HG02571 (cell line): ENCODE results near the gene KLHL3.
A peak's percentile ranks its signal among the peaks of the same experiment; 100 is the strongest.
"Not testable (repeated sequence)": the region's sequence is repeated elsewhere in the genome, so short reads cannot be mapped to it uniquely, and the experiment has no call there.

ENCODE experiments used
- ATAC-seq: cut with Tn5 transposase; IDR thresholded peaks from one replicate; pipeline ENCODE4 v1.9.1; 2021; ENCODE audit warnings: mild to moderate bottlenecking, moderate library complexity; ENCODE audit not compliant: unreplicated experiment

Gene KLHL3, protein sequence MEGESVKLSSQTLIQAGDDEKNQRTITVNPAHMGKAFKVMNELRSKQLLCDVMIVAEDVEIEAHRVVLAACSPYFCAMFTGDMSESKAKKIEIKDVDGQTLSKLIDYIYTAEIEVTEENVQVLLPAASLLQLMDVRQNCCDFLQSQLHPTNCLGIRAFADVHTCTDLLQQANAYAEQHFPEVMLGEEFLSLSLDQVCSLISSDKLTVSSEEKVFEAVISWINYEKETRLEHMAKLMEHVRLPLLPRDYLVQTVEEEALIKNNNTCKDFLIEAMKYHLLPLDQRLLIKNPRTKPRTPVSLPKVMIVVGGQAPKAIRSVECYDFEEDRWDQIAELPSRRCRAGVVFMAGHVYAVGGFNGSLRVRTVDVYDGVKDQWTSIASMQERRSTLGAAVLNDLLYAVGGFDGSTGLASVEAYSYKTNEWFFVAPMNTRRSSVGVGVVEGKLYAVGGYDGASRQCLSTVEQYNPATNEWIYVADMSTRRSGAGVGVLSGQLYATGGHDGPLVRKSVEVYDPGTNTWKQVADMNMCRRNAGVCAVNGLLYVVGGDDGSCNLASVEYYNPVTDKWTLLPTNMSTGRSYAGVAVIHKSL

DNA sequence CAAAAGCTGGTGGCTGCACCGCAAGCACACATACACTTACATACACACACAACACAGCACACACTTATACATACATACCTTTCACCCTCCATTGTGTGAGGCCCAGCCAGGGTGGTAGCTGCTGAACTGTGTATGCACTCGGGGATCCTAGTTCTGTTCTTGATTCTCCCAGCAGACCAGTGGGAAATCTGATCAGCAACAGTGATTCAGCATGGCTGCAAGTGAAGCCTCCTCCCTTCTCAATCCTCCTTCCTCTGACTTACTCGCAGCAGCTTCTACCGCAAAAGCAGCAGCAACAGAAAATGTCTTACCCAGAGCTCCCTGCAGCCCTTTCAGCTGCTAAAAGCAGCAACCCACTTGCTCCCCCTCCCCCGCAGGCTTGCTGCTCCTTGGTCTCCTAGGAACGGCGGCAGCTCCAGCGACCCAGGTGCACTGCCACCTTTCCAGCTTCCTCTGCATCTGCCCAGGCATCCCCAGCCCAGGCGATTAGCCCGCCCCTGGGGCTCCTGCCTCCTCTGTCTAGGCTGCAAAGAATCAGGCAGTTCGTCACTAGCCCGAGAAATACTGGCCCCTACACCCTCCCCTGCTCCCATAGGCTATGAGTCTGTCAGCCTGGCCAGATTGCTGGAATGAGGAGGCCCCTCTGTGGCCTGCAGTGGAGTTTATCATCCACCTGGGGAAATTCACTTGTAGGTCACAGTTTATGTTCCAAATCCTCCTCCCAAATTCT is at the start of gene KLHL3:
Gene KLHL3 (minus strand): TSS at position 535 of the 730 bp plus-strand sequence. CDS start 443 bp downstream, at position 92.
- ATAC-seq, result peak; percentile 41

DNA sequence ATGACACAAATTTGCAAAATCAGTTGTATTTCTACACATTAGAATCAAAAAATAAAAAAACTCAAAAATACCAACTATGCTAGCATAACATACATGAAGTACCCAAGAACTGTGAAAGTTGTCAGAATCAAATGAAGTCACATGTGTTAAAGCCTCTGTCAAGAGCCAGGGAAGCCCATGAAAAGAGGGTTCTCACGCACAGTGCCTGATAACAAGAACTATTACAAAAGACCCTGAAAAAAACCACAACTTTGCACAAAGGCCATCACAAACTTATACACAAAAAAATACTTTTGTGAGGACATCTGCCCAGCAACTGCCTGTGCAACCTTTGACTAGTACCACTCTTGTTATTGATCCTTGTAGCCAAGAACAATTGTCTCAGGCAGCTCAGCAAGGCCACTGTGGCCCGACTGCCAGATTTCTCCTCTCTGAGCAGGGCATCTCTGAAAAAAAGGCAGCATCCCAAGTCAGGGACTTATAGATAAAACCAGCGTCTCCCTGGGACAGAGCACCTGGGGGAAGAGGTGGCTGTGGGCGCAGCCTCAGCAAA is 47.2 kb upstream of the KLHL3 start:
- ATAC-seq, result no peak

DNA sequence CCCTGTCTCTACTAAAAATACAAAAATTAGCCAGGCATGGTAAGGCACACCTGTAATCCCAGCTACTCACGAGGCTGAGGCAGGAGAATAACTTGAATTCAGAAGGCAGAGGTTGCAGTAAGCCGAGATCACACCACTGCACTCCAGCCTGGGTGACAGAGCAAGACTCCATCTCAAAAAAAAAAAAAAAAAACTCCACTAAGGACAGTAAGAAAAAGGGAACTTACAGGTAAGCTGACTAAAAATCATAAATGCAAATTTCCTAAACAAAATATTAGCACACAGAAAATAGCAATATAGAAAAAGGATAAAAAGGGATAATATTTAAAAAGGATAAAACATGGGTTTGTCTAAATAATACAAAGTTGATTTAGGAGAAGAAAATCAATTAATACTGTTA is 46.2 kb upstream of the KLHL3 start:
- ATAC-seq, result no peak

DNA sequence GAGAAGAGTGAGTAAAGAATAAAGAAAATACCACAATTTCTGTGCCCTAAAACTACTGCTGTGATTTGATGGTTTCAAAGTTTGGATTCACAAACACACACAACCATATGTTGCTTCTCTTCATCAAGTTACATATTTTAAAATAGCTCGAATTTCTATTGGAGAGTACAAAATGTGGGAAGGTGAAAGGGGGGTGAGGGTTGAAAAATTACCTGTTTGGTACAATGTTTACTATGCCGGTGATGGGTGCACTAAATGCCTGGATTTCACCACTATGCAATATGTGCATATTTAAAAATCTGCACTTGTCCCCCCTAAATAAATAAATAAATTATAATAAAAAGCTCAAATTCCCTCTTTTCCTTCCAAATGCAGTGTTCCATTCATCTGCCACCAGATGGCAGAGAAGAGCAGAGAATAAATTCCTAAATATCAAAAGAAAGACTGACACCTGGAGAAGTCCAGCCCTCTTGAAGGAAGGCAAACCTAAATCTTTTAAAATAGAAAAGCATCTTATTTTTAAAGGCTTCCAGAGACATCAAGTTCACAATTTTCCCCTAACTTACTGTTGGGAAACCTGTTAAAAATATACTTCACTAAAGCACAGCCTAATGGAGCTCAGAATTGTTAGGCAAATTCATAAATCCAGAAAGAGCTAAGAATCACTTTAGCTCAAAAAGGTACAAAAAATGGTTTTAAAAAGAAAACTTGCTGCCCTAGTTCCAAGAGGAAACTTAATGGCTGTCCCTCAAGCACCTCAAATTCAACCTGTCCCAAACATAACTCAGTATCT is 43.1 kb upstream of the KLHL3 start:
- no peak for ATAC-seq

DNA sequence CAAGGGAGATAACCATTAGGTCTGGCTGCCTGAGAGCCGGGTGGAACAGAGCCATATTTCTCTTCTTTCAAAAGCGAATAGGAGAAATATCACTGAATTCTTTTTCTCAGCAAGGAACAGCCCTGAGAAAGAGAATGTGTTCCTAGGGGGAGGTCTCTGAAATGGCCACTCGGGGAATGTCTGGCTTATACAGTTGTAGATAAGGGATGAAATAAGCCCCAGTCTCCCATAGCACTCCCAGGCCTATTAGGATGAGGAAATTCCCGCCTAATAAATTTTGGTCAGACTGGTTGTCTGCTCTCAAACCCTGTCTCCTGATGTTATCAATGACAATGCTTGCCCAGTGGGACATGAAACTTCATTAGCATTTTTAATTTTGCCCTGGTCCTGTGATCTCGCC is 32.0 kb upstream of the KLHL3 start:
- ATAC-seq, result not testable (repeated sequence)

DNA sequence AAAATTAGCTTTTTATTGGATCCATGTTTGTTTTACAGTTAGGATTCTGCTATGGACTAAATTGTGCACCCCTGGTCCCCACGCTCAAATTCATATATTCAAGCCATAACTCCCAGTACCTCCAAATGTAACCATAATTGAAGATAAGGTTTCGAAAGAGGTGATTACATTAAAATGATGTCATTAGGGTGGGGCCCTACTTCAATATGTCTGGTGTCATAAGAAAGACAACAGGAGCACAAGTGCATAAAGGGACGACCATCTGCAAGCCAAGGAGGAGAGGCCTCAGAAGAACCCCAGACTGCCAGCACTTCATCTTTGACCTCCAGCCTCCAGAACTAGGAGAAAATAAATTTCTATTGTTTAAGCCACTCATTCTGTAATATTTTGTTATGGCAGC is 25.7 kb upstream of the KLHL3 start:
- ATAC-seq, result no peak

DNA sequence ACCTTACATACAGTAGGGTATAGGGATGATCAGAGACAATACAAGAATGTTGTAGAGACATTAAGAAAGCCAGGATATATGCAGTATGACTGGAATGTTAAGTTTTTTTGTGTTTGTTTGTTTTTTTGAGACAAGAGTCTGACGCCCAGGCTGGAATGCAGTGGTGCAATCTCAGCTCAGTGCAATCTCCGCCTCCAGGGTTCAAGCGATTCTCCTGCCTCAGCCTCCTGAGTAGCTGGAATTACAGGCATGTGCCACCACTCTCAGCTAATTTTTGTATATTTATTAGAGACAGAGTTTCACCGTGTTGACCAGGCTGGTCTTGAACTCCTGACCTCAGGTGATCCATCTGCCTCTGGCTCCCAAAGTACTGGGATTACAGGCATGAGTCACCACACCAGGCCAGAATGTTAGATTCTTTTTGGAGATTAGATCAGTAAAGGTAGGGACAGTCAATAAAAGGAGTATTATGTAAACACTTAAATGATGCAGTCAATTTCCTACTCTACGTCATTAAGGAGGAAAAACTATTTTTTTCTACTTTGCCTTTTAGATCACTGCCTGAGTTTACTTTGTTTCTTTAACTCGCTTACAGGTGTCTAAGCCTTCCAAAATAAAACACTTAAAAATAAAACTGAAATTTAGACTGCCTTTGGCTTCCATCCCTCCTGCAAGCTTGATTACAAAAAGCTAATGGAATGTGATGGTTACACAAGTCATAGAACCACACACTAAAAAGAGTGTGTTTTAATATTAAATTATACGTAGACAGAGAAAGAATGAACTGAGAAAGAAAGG is 25.0 kb upstream of the KLHL3 start:
- ATAC-seq, result no peak

DNA sequence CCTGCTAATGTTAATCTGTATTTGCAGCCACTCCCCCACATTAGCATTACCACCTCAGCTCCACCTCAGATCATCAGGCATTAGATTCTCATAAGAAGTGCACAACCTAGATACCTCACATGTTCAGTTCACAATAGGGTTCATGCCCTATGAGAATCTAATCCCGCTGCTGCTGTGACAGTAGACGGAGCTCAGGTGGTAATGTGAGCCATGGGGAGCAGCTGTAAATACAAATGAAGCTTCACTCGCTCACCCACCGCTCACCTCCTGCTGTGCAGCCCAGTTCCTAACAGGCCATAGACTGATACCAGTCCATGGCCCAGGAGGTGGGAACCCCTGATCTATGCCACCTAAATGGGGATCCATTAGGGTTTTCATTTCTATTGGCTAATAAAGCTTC is 24.4 kb upstream of the KLHL3 start:
- ATAC-seq, result no peak

DNA sequence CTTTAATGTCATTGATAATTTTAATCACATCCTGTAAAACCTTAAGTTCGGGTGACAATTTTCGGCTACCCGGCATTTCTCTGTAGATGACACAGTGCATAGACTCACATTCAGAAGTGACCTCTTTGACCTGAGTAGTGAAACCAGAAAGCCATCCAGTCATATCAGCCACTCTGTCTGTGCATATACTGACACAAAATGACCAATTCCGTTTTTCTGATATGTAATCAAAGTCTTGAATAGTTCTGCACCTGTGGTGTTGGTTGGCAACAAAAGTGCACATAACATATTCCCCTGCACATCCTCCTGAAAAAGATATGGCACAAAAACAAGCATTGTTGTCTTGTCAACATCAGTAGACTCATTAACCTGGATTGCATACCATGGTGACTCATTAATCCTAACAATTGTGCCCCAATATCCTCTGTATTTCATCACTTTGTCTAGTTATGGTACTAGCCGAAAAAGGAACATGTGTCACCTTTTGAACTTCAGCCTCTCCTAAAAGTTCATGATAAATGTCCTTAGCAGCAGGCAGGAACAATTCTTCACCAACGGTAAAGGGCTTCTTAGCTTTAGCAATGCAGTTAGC is 22.9 kb upstream of the KLHL3 start:
- ATAC-seq, result peak; percentile 27

DNA sequence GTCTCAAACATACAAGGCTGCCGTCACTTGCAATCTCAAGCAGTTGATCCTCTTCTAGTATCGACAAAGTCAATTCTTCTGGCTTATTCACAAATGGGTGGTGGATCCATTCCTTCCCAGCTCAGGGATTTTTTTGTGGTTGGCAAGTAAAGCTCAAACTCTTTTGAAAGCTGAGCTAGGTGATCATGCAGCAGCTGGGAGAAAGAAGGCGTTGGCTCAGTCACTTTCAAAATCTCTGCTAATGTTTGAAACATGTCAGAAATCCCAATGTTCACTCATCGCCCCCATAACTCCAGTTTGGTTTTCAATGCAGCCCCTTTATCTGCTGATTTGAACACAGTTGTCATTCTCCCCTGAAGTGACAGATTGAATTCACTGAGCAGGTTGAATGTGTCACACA is 22.2 kb upstream of the KLHL3 start:
- no peak for ATAC-seq

DNA sequence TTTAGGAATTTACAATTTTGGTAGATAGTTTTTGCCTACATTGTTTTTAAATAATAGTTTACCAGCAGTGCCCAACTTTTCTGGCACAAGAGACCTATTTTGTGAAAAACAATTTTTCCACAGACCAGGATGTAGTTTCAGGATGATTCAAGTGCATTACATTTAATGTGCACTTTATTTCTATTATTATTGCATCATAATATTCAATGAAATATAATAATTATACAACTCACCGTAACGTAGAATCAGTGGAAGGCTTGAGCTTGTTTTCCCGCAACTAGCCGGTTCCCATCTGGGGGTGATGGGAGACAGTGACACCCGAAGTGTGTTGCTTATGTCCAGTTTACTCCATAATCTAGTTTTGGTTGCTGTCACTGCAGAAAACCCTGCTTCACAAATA is 21.7 kb upstream of the KLHL3 start:
- ATAC-seq, result no peak

DNA sequence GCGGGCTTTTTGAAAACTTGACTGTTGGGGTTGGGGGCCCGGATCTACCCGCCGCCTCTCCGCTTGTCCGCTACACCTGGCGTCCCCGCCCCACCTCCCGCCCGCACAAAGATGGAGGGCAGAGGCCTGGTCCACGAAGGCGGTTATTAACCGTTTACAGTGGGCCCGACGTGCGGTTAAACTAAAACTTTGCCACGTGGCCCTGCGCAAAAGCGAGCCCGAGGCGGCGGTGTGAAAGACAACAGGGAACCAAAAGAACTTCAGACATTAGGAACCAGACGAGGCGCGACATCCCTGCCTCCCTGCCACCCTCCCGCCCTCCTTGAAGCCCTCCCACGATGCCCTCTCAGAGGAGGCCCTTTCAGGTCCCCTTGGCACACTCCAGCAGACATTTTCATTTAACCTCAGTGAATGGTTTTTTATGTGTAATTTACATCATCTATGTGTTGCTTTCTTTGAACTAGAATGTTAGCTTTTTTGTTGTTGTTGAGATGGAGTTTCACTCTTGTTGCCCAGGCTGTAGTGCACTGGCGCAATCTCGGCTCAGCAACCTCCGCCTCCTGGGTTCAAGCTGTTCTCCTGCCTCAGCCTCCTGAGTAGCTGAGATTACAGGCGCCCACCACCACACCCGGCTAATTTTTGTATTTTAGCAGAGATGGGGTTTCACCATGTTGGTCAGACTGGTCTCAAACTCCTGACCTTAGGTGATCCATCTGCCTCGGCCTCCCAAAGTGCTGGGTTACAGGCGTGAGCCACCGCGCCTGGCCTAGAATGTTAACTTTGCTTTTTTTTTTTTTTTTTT is 19.3 kb upstream of the KLHL3 start:
- ATAC-seq, result no peak

DNA sequence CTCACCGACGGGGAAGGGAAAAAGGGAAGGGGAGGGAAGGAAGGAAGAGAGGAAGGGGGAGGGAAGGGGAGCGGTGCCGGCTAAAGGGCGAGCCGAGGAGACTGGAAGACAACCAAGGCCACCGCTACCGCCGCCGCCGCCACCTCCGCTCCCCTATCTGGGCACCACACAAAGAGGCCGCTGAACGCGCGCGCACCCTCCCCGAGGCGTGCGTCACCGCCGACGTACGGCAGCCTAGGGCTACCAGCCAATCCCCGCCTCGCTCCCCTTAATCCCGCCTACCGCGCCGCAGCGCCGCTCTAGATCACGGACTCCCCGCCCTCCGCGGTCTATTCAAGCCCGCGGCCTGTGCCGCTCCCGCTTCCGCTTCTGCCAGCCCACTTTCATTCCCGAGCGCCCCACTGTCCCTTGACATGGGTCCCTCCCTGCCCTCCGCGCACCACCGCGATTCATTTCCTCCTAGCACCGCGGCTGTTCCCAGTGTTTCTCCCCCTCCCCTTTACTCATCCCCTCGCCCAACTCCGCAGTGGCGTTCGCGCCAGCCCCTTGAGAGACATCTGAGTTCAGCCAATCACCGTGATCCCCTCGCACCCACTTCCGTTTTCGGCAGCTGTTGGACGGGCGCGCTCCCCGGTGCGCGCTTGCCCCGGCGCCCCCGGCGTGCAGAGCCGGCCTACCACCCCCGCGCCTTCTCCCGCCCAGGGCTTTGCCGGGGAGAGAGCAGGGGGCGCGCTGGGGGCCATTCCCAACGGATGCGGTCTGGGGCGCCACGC is 18.5 kb upstream of the KLHL3 start, which contains the start of gene HNRNPA0:
Gene HNRNPA0 (minus strand): TSS at position 176 of the 773 bp plus-strand sequence. CDS start 297 bp downstream, outside the sequence.
- peak; percentile 83 for ATAC-seq

DNA sequence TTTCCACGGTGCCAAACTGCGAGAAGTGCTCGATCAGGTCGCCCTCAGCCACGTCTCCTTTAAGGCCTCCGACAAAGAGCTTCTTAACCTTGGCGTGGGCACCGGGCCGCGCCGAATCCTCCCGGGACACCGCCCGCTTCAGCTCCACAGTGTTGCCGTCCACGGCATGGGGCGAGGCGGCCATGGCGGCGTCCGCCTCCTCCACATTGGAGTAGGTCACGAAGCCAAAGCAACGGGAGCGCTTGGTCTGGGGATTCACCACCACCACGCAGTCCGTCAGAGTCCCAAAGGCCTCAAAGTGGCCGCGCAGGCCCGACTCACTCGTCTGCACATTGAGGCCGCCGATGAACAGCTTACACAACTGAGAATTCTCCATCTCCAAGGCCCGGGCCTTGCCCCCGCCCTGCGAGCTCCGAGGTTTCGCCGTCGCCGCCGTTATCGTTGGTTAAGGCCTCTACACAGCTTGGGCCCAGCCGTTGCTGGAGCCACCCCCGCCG is 17.9 kb upstream of the KLHL3 start:
- ATAC-seq, result peak; percentile 19

DNA sequence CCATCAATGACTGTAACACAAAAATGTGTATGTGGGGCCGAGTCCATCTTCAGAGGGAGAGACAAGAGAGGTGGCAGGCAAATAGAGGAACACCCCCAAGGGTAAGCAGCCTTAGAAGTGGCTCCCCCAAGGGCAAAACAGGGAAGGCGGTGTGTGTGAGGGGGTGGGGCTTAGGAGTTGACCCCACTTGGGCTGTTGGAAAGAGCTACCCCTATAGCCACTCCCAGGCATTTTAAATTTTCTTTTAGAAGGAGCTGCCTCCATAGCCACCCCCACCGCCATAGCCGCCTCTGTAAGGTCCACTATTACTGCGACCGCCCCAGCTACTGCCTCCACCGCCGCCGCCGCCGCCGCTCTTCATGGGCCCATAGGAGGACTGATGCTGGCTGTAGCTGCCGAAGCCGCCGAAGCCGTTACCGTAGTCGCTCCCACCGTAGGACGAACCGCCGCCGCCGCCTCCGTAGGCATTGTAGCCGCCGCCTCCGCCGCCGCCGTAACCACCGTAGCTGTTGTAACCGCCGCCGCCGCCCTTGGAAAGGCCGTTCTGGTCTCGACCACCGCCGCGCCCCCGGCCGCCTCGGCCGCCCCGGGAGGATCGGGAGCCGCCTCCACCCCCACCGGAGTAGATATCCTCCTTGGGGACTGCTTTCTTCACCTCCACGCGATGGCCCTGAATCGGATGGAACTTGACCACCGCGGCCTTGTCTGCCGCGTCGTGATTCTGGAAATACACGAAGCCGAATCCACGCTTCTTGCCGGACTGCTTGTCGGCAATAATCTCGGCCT is 17.2 kb upstream of the KLHL3 start:
- no peak for ATAC-seq

DNA sequence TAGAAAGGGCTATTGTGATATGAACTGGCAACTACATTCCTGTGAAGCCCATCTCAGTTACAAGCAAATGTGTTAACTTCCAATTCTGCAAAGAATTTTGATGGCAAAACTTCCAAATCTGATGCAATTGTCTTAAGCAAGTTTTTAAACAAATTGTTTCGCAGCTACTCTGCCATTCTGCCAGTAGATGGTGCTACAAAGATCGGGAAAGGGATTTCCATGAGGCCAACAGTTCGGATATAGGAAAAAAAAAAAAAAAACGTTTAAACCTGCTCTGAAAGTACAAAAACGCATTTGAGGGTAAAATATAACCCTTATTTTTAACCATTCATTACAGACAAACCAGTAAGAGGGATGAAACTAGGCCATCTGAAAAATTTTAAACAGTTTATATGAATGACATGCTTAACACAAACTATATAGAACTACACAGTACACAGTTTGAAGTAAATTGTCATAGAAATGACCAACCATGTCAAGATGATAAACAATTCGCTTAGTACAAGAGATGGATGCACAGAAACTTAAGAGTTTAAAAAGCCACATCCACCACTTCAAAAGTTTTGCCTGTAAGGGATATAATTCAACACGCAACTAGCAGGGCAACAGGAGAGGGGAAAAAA is 16.1 kb upstream of the KLHL3 start:
- ATAC-seq, result no peak
